Adrenal gland (tissue), 12 donors: Measurements from ENCODE around the gene TBC1D10A. TPM values are rescaled to one million over a fixed set of nuclear protein-coding genes. Genes with fewer than 3 reads are reported as not detected.

Source experiments
- DNase-seq, 7 donors: peaks; one replicate each; pipeline ENCODE4 v3.0.0-alpha.2; 2019 to 2020
- H3K27ac ChIP-seq, 5 donors: fragments of 200-600 bp; sonication (generic) in 4 of 5; 1 replicate in 3 of 5; 2 replicates in 2 of 5; pipeline versions ENCODE4 v1.5.1 to v1.8.0; 2016 to 2020; ENCODE audit warnings: mild to moderate bottlenecking in 1 of 5
- H3K27me3 ChIP-seq: fragments of 200-600 bp; 2 replicates; pipeline ENCODE4 v1.8.0; 2021
- H3K36me3 ChIP-seq, 2 donors: fragments of 200-600 bp; replicated peaks in 1 of 2; 1 replicate in 1 of 2; 2 replicates in 1 of 2; pipeline versions ENCODE4 v1.5.1 to v1.8.0; 2018 to 2022
- H3K4me1 ChIP-seq, 2 donors: fragments of 200-600 bp; replicated peaks in 1 of 2; 1 replicate in 1 of 2; 2 replicates in 1 of 2; pipeline versions ENCODE4 v1.5.1 to v1.8.0; 2018 to 2021
- H3K4me3 ChIP-seq, 4 donors: fragments of 200-600 bp; sonication (generic) in 3 of 4; one replicate each; pipeline ENCODE4 v1.5.1; 2016 to 2018
- H3K9me3 ChIP-seq, 3 donors: fragments of 200-600 bp; sonication (generic) in 1 of 3; replicated peaks in 1 of 3; 1 replicate in 2 of 3; 2 replicates in 1 of 3; pipeline versions ENCODE4 v1.5.1 to v1.8.0; 2016 to 2021
- POLR2A ChIP-seq, 2 donors: fragments of 450-650 bp; IDR thresholded peaks; one replicate each; pipeline ENCODE4 v1.6.1; 2017; ENCODE audit warnings: antibody characterized with exemption in 2 of 2, mild to moderate bottlenecking in 2 of 2, moderate library complexity in 1 of 2
- WGBS, 4 donors: extraction: QIAGEN DNeasy Blood & Tissue Kit in 2 of 4; methylation state at CpG; one replicate each; pipeline versions ENCODE4 v1.1.5 to v1.1.7; 2013 to 2017; 5-methylcytosine and 5-hydroxymethylcytosine counted together
- intact Hi-C, 2 donors: fragments of 100-400 bp; cut with DNase I; formaldehyde crosslinking; loops; one replicate each; pipeline versions ENCODE4 v1.14.1 to v1.15.0; 2022 to 2023
- polyA plus RNA-seq, 3 donors: library from polyadenylated mRNA; stranded (reverse); fragments of 200-250 nt in 2 of 3; fragments of 350-450 nt in 1 of 3; fragmentation: Illumina TruSeq in 1 of 3; extraction: RNeasy Lipid Tissue Mini Kit (QIAGEN cat#74804) in 1 of 3; gene quantifications; one replicate each; pipeline ENCODE4 v1.2.3, GENCODE V29; 2013 to 2014
- total RNA-seq, 9 donors: library from RNA; depleted of rRNA in 4 of 9; stranded (reverse); fragments of >200 nt in 4 of 9; fragments of 120-200 nt in 1 of 9; fragmentation: NEBNext Ultra II Directional in 1 of 9; extraction: Animal tissue kit (Norgen Biotek cat#: 25700) in 1 of 9; gene quantifications; one replicate each; pipeline versions ENCODE4 v1.1.0 to v1.2.4, GENCODE V29; 2013 to 2023
- TF ChIP-seq, protein P1 (sequence below), 6 experiments: fragments of 450-650 bp in 4 of 6; fragments of 200-600 bp in 2 of 6; sonication (generic) in 1 of 6; IDR thresholded peaks; 1 replicate in 5 of 6; 2 replicates in 1 of 6; pipeline versions ENCODE4 v1.5.1 to v1.8.0; 2016 to 2021; ENCODE audit warnings: antibody characterized with exemption in 6 of 6, mild to moderate bottlenecking in 2 of 6, moderate library complexity in 1 of 6
- donor health status: healthy with polysubstance abuse.
- donor health status: Bipolar disorder and iron deficiency.
- donor health status: DM: yes; HTN: yes; CAD: no.
- donor health status: DM: no; HTN: no; CAD: no.
- donor health status: DM: no; HTN: no; CAD: no.
- donor health status: DM: yes; HTN: yes; CAD: no.

TBC1D10A gene
- total and polyA plus RNA-seq, 12 donors: 11.7 to 55.0 (median 29.6) TPM

- intact Hi-C loops: no loop called here
- no peak for TF ChIP-seq POLR2A (IDR thresholded peaks at IDR 0.05)
- TF ChIP-seq, protein P1, sequence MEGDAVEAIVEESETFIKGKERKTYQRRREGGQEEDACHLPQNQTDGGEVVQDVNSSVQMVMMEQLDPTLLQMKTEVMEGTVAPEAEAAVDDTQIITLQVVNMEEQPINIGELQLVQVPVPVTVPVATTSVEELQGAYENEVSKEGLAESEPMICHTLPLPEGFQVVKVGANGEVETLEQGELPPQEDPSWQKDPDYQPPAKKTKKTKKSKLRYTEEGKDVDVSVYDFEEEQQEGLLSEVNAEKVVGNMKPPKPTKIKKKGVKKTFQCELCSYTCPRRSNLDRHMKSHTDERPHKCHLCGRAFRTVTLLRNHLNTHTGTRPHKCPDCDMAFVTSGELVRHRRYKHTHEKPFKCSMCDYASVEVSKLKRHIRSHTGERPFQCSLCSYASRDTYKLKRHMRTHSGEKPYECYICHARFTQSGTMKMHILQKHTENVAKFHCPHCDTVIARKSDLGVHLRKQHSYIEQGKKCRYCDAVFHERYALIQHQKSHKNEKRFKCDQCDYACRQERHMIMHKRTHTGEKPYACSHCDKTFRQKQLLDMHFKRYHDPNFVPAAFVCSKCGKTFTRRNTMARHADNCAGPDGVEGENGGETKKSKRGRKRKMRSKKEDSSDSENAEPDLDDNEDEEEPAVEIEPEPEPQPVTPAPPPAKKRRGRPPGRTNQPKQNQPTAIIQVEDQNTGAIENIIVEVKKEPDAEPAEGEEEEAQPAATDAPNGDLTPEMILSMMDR (IDR thresholded peaks at IDR 0.05): no peak
- Histone ChIP-seq H3K36me3 (peaks cover 0 to 37% of the 10 kb centered on the region in 2 donors), H3K4me1 (peaks cover 32 to 72% of the 10 kb centered on the region in 2 donors), H3K27ac (peak overlapping the region in 4 of 5 donors; percentile 32 to 89 (median 67)), H3K4me3 (no peak overlapping the region), H3K9me3 (no peaks in the 10 kb centered on the region), H3K27me3 (no peaks in the 10 kb centered on the region)
- WGBS, 4 donors: 64 to 78% (median 75%) methylated on average over 4 to 5 of the region's 5 CpGs
- no peak for DNase-seq
These were observed 24.0 kb downstream of the TBC1D10A start for GRCh38 chr22:30302810-30303138.

GRCh38 chr22:30301995-30302809 is 24.5 kb downstream of the TBC1D10A start:
- WGBS, 4 donors: 56 to 61% (median 59%) methylated on average over 7 to 9 of the region's 9 CpGs
- intact Hi-C loops: no loop called here
- Histone ChIP-seq H3K36me3 (peaks cover 0 to 42% of the 10 kb centered on the region in 2 donors), H3K27ac (peak overlapping the region in 4 of 5 donors; percentile 32 to 89 (median 67)), H3K4me1 (peaks cover 32 to 66% of the 10 kb centered on the region in 2 donors), H3K27me3 (no peaks in the 10 kb centered on the region), H3K9me3 (no peaks in the 10 kb centered on the region), H3K4me3 (no peak overlapping the region)
- TF ChIP-seq, protein P1 (IDR thresholded peaks at IDR 0.05): no peak
- no peak for TF ChIP-seq POLR2A (IDR thresholded peaks at IDR 0.05)
- DNase-seq: peak in 3 of 7 donors; percentile 56 to 65 (median 64)

- WGBS, 4 donors: 88 to 97% (median 94%) methylated on average over 13 of the region's 13 CpGs
- DNase-seq: no peak
- H3K27me3 ChIP-seq: no peaks in the 10 kb centered on the region
- intact Hi-C loops: no loop called here
- peaks cover 0 to 70% of the 10 kb centered on the region in 2 donors for H3K36me3 ChIP-seq
- TF ChIP-seq POLR2A (IDR thresholded peaks at IDR 0.05): no peak
- TF ChIP-seq, protein P1 (IDR thresholded peaks at IDR 0.05): no peak
- peaks cover 5 to 43% of the 10 kb centered on the region in 2 donors for H3K4me1 ChIP-seq
- no peaks in the 10 kb centered on the region for H3K9me3 ChIP-seq
- H3K27ac ChIP-seq: peak overlapping the region in 1 of 5 donors; percentile 10
- H3K4me3 ChIP-seq: no peak overlapping the region
These were observed 27.4 kb downstream of the TBC1D10A start for GRCh38 chr22:30299322-30299721.

GRCh38 chr22:30297991-30298701 is 28.6 kb downstream of the TBC1D10A start:
- 91 to 96% (median 93%) methylated on average over 5 to 9 of the region's 9 CpGs for WGBS, 4 donors
- H3K36me3 ChIP-seq: peaks cover 0 to 82% of the 10 kb centered on the region in 2 donors
- no peak overlapping the region for H3K4me3 ChIP-seq
- no peak for DNase-seq
- no peak overlapping the region for H3K27ac ChIP-seq
- H3K4me1 ChIP-seq: peaks cover 0 to 31% of the 10 kb centered on the region in 2 donors
- H3K9me3 ChIP-seq: no peaks in the 10 kb centered on the region
- TF ChIP-seq, protein P1 (IDR thresholded peaks at IDR 0.05): no peak
- TF ChIP-seq POLR2A (IDR thresholded peaks at IDR 0.05): no peak
- no peaks in the 10 kb centered on the region for H3K27me3 ChIP-seq
- intact Hi-C loops: no loop called here
